Measurements from ENCODE around the gene MAP3K12. TPM values are rescaled to one million over a fixed set of nuclear protein-coding genes. Genes with fewer than 3 reads are reported as not detected.

The MAP3K12 gene
- total and polyA plus RNA-seq, 2 of the 4 experiments (the other 2 are of a cell fraction), result 29.0 to 52.5 TPM

GRCh38 chr12:53483979-53484377, 15.3 kb downstream of the MAP3K12 start:
- no peaks in the 10 kb centered on the region for H3K27me3 ChIP-seq (ENCODE audit: control insufficient read depth, insufficient read depth, low read length)
- peaks cover 81% of the 10 kb centered on the region for H4K20me1 ChIP-seq (ENCODE audit: insufficient read depth, low read length)
- ChIA-PET POLR2A (ENCODE audit: unreplicated experiment) (interaction anchor here (0.8 kb wide), 1 partner anchor 15 kb away, joined by 5 read pairs; no protein-coding TSS in a partner anchor), CTCF (no interaction called here)
- H3K36me3 ChIP-seq (ENCODE audit: control insufficient read depth, insufficient read depth, low read length), result peaks cover 75% of the 10 kb centered on the region
- H3K14ac ChIP-seq (replicated peaks; ENCODE audit: low read depth, low read length), result no peak overlapping the region
- TF ChIP-seq USF2 (IDR thresholded peaks at IDR 0.05; ENCODE audit: low read depth, low read length), result no peak
- no peak for TF ChIP-seq CTCF (conservative IDR thresholded peaks at IDR 0.05; ENCODE audit: low read depth, low read length)
- no peak for TF ChIP-seq RFX5 (IDR thresholded peaks at IDR 0.05; ENCODE audit: low read depth, low read length)
- no peak for TF ChIP-seq BHLHE40 (IDR thresholded peaks at IDR 0.05; ENCODE audit: low read depth, low read length)
- TF ChIP-seq RAD21 (IDR thresholded peaks at IDR 0.05; ENCODE audit: low read length), result no peak
- no peak for TF ChIP-seq MXI1 (IDR thresholded peaks at IDR 0.05; ENCODE audit: borderline replicate concordance, low read depth, low read length)
- TF ChIP-seq FOS (IDR thresholded peaks at IDR 0.05; ENCODE audit: low read depth, low read length), result no peak
- TF ChIP-seq MAFK (IDR thresholded peaks at IDR 0.05; ENCODE audit: low read depth, low read length), result no peak
- no peak for TF ChIP-seq MAZ (IDR thresholded peaks at IDR 0.05; ENCODE audit: borderline replicate concordance, low read depth, low read length)
- no peak for TF ChIP-seq ELK1 (IDR thresholded peaks at IDR 0.05; ENCODE audit: borderline replicate concordance, low read depth, low read length)
- TF ChIP-seq RCOR1 (IDR thresholded peaks at IDR 0.05; ENCODE audit: insufficient replicate concordance, low read length), result no peak
- no peak for TF ChIP-seq CEBPB (IDR thresholded peaks at IDR 0.05; ENCODE audit: low read depth, low read length)
- TF ChIP-seq POLR2A (IDR thresholded peaks at IDR 0.05; ENCODE audit: low read depth, low read length), result no peak; the same call in 1 of the 2 replicates
- TF ChIP-seq SMC3 (IDR thresholded peaks at IDR 0.05; ENCODE audit: low read depth, low read length), result no peak
- TF ChIP-seq CHD1 (IDR thresholded peaks at IDR 0.05; ENCODE audit: low read depth, low read length), result no peak
- no peak for TF ChIP-seq NFE2L2 (IDR thresholded peaks at IDR 0.05; ENCODE audit: low read depth, low read length)
- H3K4ac ChIP-seq (ENCODE audit: low read depth, low read length), result no peak overlapping the region
- peaks cover 11% of the 10 kb centered on the region for H3K4me1 ChIP-seq (ENCODE audit: control insufficient read depth, insufficient read depth, low read length)
- H3K9me3 ChIP-seq (ENCODE audit: control insufficient read depth, insufficient read depth, low read length), result no peaks in the 10 kb centered on the region
- H3K9me1 ChIP-seq (ENCODE audit: insufficient read depth, low read length), result peaks cover 17% of the 10 kb centered on the region; the same call in 1 of the 2 replicates
- no peak overlapping the region for H2BK15ac ChIP-seq (ENCODE audit: low read depth, low read length)
- H3K23ac ChIP-seq (ENCODE audit: low read depth, low read length), result no peak overlapping the region
- H2AFZ ChIP-seq (replicated peaks; ENCODE audit: low read length, poor library complexity), result no peak overlapping the region
- dilution Hi-C loops (cut with HindIII; ENCODE audit: low sequenced_read_pairs, unreplicated experiment) (no loop called here), intact Hi-C loops (cut with micrococcal nuclease) (no loop called here), in situ Hi-C loops (cut with MboI; ENCODE audit: low sequenced_read_pairs) (no loop called here)
- WGBS, 2 experiments (ENCODE audit: extremely low coverage in 2 of 2, insufficient read length in 1 of 2), result 100% methylated on average over 2 of the region's 4 CpGs; no CpG with 5 or more reads in 1 of the 2 experiments
- H3K4me3 ChIP-seq (ENCODE audit: insufficient read depth, low read depth, low read length), result no peak overlapping the region
- H2AK5ac ChIP-seq (ENCODE audit: low read depth, low read length), result no peak overlapping the region
- H3K4me2 ChIP-seq (ENCODE audit: low read depth, low read length), result no peak overlapping the region
- no peak overlapping the region for H3K56ac ChIP-seq (ENCODE audit: extremely low read depth, insufficient read depth, low read length)
- no peak overlapping the region for H3K9ac ChIP-seq (ENCODE audit: low read depth, low read length)
- no peak overlapping the region for H2BK20ac ChIP-seq (ENCODE audit: low read depth, low read length)
- no peak overlapping the region for H2AK9ac ChIP-seq (replicated peaks; ENCODE audit: low read depth, low read length, poor library complexity)
- H4K5ac ChIP-seq (ENCODE audit: low read depth, low read length), result no peak overlapping the region
- no peak overlapping the region for H3K27ac ChIP-seq (ENCODE audit: insufficient read depth, low read length)
- peaks cover 30 to 84% of the 10 kb centered on the region in 2 experiments for H3K79me1 ChIP-seq (ENCODE audit: low read depth in 1 of 2, low read length in 2 of 2)
- H3K18ac ChIP-seq (ENCODE audit: low read depth, low read length), result no peak overlapping the region
- H2BK120ac ChIP-seq (ENCODE audit: low read depth, low read length), result no peak overlapping the region
- H4K8ac ChIP-seq (ENCODE audit: low read depth in 2 of 2, low read length in 2 of 2), result no peak overlapping the region
- DNase-seq (no peak), ATAC-seq (ENCODE audit: low read depth) (no peak)
- H2BK5ac ChIP-seq (ENCODE audit: low read depth, low read length, poor library complexity, severe bottlenecking), result no peak overlapping the region
- BruUV-seq (replicated peaks), result no TSS peak
- H4K91ac ChIP-seq (ENCODE audit: insufficient read depth, low read depth, low read length), result no peak overlapping the region

Data from IMR-90 (cell line).